RWPE2 (cell line): Measurements from ENCODE around the gene RNLS.

Experiments
- ATAC-seq: fragments of 200-7000 bp; cut with Tn5 transposase; 3 replicates; pipeline ENCODE4 v1.9.1; 2021; ENCODE audit warnings: low read depth
- DNase-seq: peaks from one replicate; pipeline ENCODE4 v3.0.0-alpha.2; 2020; ENCODE audit warnings: low spot score
- H3K27ac ChIP-seq: fragments of 450-650 bp; 2 replicates; pipeline ENCODE4 v1.5.1; 2017; ENCODE audit warnings: mild to moderate bottlenecking; ENCODE audit not compliant: poor library complexity, severe bottlenecking
- H3K27me3 ChIP-seq: fragments of 250-450 bp; sonication (Bioruptor Pico); 2 replicates; pipeline ENCODE4 v1.5.1; 2021; ENCODE audit warnings: mild to moderate bottlenecking, moderate library complexity; ENCODE audit not compliant: insufficient read depth, poor library complexity, severe bottlenecking
- H3K36me3 ChIP-seq: fragments of 250-450 bp; sonication (Bioruptor Pico); 2 replicates; pipeline ENCODE4 v1.5.1; 2020; ENCODE audit warnings: low read depth, mild to moderate bottlenecking, moderate library complexity
- H3K4me1 ChIP-seq: fragments of 250-450 bp; sonication (Bioruptor Pico); 2 replicates; pipeline ENCODE4 v1.5.1; 2021; ENCODE audit warnings: mild to moderate bottlenecking, moderate library complexity; ENCODE audit not compliant: insufficient read depth, poor library complexity, severe bottlenecking
- H3K4me3 ChIP-seq: fragments of 250-450 bp; sonication (Bioruptor Pico); 2 replicates; pipeline ENCODE4 v1.5.1; 2021; ENCODE audit warnings: mild to moderate bottlenecking, moderate library complexity; ENCODE audit not compliant: severe bottlenecking
- H3K9me3 ChIP-seq: fragments of 250-450 bp; sonication (Bioruptor Pico); 2 replicates; pipeline ENCODE4 v1.5.1; 2021; ENCODE audit warnings: mild to moderate bottlenecking, moderate library complexity; ENCODE audit not compliant: severe bottlenecking
- CTCF ChIP-seq: fragments of 450-650 bp; IDR thresholded peaks from one replicate; pipeline ENCODE4 v1.5.1; 2017; ENCODE audit warnings: mild to moderate bottlenecking, moderate library complexity; ENCODE audit not compliant: poor library complexity, severe bottlenecking

Gene RNLS

DNA sequence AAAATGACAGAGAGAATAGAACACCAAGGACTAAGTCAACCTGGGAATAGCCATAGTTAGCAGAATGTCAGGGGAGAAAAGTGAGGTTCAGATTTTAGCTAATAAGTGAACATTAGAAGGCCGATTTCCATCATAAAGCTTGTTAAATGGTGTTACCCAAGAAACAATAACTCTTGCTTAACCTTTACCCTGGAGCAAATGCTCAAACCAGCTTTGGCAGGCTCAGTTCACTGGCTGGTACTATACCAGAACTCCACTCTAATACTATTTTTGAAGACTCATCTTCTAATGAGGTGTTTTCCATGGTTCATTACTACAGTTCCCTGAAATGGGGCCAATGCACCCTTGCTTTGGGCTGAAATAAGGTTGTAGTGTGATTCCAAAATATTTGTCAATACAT lies 61.3 kb downstream of the RNLS start:
- H3K27ac ChIP-seq: no peak overlapping the region
- no peak for TF ChIP-seq CTCF

GRCh38 chr10:88515235-88515634 lies 67.9 kb downstream of the RNLS start:
- H3K27ac ChIP-seq: no peak overlapping the region
- no peaks in the 10 kb centered on the region for H3K36me3 ChIP-seq
- no peaks in the 10 kb centered on the region for H3K4me1 ChIP-seq
- no peaks in the 10 kb centered on the region for H3K9me3 ChIP-seq
- ATAC-seq (no peak), DNase-seq (no peak)
- H3K27me3 ChIP-seq: no peaks in the 10 kb centered on the region
- no peak for TF ChIP-seq CTCF
- H3K4me3 ChIP-seq: no peak overlapping the region

More for the DNA sequence above, 61.3 kb downstream of the RNLS start:
- ATAC-seq (no peak), DNase-seq (no peak)
- H3K4me3 ChIP-seq: no peak overlapping the region
- H3K36me3 ChIP-seq: no peaks in the 10 kb centered on the region
- H3K27me3 ChIP-seq: no peaks in the 10 kb centered on the region
- peaks cover 13% of the 10 kb centered on the region for H3K4me1 ChIP-seq
- H3K9me3 ChIP-seq: no peaks in the 10 kb centered on the region

DNA sequence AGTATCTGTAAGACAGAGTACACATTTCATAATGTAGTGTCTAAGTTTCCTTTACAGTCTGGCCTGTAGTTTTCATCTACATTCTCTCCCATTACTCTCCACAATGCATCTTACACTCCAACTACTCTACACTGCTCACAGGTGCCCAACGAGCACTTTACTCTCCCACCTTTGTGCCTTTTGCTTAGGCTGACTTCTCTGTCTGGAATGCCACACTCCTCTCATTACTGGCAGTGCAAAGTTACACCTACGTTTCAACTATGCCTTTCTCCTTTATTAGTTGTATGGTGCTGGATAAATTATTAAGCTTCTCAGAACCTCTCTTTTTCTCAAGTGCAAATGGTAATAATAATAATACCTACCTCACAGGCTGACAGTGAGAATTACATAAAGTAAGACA lies 70.5 kb downstream of the RNLS start:
- H3K9me3 ChIP-seq: no peaks in the 10 kb centered on the region

GRCh38 chr10:88508796-88509195 lies 74.3 kb downstream of the RNLS start:
- Histone ChIP-seq H3K4me3 (no peak overlapping the region), H3K9me3 (no peaks in the 10 kb centered on the region), H3K4me1 (no peaks in the 10 kb centered on the region), H3K27me3 (no peaks in the 10 kb centered on the region), H3K27ac (no peak overlapping the region), H3K36me3 (no peaks in the 10 kb centered on the region)
- DNase-seq (no peak), ATAC-seq (no peak)
- TF ChIP-seq CTCF: no peak

More for the DNA sequence above, 70.5 kb downstream of the RNLS start:
- Histone ChIP-seq H3K4me3 (no peak overlapping the region), H3K36me3 (no peaks in the 10 kb centered on the region), H3K4me1 (no peaks in the 10 kb centered on the region), H3K27me3 (no peaks in the 10 kb centered on the region), H3K27ac (no peak overlapping the region)
- DNase-seq: no peak
- ATAC-seq: peak; percentile 52; the same call in 2 of the 3 replicates
- no peak for TF ChIP-seq CTCF

DNA sequence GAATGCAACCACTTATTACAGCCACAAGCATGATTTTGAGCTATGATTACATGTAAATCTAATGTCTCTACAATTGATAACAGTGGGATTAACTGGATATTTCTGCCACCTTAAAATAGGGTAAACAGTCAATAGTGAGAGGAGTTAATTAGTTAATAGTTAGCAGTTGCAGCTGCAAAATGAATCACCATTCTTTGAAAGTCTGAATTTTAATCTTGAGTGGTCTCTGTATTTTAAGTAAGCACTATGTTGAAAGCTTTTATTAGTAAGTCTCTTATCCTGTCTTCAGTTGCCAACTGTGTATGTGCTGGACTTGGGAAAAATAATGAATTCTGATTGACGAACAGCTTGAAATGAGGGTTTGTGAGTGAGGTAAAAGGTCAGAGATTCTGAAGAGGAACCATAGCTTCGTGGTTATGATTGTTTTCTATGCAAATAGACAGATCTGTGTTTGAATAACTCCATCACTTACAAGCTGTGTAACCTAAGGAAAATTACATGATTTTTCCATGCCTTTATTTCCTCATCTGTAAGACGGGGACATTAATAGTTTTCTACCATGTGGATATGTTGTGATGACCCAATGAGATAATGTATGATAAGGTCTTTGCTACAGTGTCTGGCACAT lies 75.2 kb downstream of the RNLS start:
- Histone ChIP-seq H3K27me3 (no peaks in the 10 kb centered on the region), H3K27ac (no peak overlapping the region), H3K36me3 (no peaks in the 10 kb centered on the region), H3K4me1 (no peaks in the 10 kb centered on the region), H3K4me3 (no peak overlapping the region), H3K9me3 (no peaks in the 10 kb centered on the region)
- no peak for ATAC-seq
- TF ChIP-seq CTCF: no peak
- no peak for DNase-seq
